Erythroblast (primary cell): Measurements from ENCODE around the gene TENM4.

Experiments
- GATA1 ChIP-seq: IDR thresholded peaks from 2 replicates; pipeline ENCODE4 v1.6.1; 2011; ENCODE audit warnings: low read depth, mild to moderate bottlenecking, control low read depth, low read length, moderate library complexity
- POLR2A ChIP-seq: IDR thresholded peaks from 2 replicates; pipeline ENCODE4 v1.6.1; 2011; ENCODE audit warnings: mild to moderate bottlenecking, low read length

DNA sequence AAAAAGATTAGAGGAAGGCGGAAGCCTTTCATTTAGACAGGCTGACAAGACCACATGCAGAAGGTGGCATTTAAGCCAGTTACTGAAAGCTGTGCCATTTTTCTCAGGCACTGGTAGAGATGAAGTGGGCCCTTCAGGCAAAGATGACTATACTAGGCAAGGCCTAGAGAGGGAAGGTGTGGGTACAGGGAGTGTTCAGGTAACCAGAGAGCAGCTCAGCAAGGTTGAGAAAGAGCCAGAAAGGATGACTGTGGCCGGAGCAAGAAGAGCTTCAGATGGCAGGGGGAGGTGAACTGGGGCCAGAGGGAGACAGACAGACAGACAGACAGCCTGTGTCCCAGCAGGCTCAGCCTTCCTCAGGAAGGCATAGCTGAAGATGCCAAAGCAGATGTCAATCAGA is 778.0 kb downstream of the TENM4 start:
- TF ChIP-seq POLR2A, result no peak
- no peak for TF ChIP-seq GATA1
